Transverse colon (tissue), 4 donors: Measurements from ENCODE around the gene ANXA6. TPM values are rescaled to one million over a fixed set of nuclear protein-coding genes. Genes with fewer than 3 reads are reported as not detected.

Experiments
- DNase-seq: peaks from one replicate; pipeline ENCODE4 v3.0.0-alpha.2; 2019
- H3K27ac ChIP-seq, 4 donors: fragments of 200-600 bp; sonication (generic); 2 replicates each; pipeline ENCODE4 v1.5.1; 2016 to 2018; ENCODE audit warnings: inconsistent platforms in 4 of 4
- H3K27me3 ChIP-seq: fragments of 200-600 bp; sonication (generic); 2 replicates; pipeline ENCODE4 v1.5.1; 2017; ENCODE audit warnings: inconsistent platforms
- H3K36me3 ChIP-seq, 4 donors: fragments of 200-600 bp; sonication (generic); 2 replicates each; pipeline ENCODE4 v1.5.1; 2017 to 2019; ENCODE audit warnings: inconsistent platforms in 4 of 4
- H3K4me1 ChIP-seq, 4 donors: fragments of 200-600 bp; sonication (generic); 2 replicates each; pipeline ENCODE4 v1.5.1; 2017 to 2020; ENCODE audit warnings: inconsistent platforms in 4 of 4
- H3K4me3 ChIP-seq, 4 donors: fragments of 200-600 bp; sonication (generic); 1 replicate in 1 of 4; 2 replicates in 3 of 4; pipeline versions ENCODE4 v1.5.1 to v1.6.1; 2017 to 2019; ENCODE audit warnings: inconsistent platforms in 4 of 4
- H3K9me3 ChIP-seq, 2 donors: fragments of 200-600 bp; sonication (generic); 2 replicates each; pipeline ENCODE4 v1.5.1; 2017 to 2019; ENCODE audit warnings: inconsistent platforms in 2 of 2
- EP300 ChIP-seq: sonication (generic); formaldehyde crosslinking; IDR thresholded peaks from one replicate; pipeline ENCODE4 v1.6.1; 2017; ENCODE audit warnings: antibody characterized with exemption, low read depth
- POLR2A ChIP-seq: fragments of 450-650 bp; IDR thresholded peaks from one replicate; pipeline ENCODE4 v1.6.1; 2016; ENCODE audit warnings: antibody characterized with exemption, mild to moderate bottlenecking, moderate library complexity
- POLR2AphosphoS5 ChIP-seq, 3 donors: sonication (generic); formaldehyde crosslinking; IDR thresholded peaks; one replicate each; pipeline ENCODE4 v1.6.1; 2016; ENCODE audit warnings: antibody characterized with exemption in 3 of 3
- WGBS, 2 donors: methylation state at CpG; one replicate each; pipeline ENCODE4 v1.1.5; 2018; ENCODE audit warnings: low coverage in 1 of 2; 5-methylcytosine and 5-hydroxymethylcytosine counted together
- in situ Hi-C, 4 donors: fragments of 200-750 bp; cut with MboI; loops; one replicate each; pipeline versions ENCODE4 v1.15.0 to v1.15.1; 2017; ENCODE audit warnings: low sequenced_read_pairs in 3 of 4, low pct_ligation_motif_present in 1 of 4, low pct_unique_long_range_greater_than_20kb in 1 of 4
- intact Hi-C: fragments of 100-400 bp; cut with DNase I; formaldehyde crosslinking; loops from one replicate; pipeline ENCODE4 v1.15.1; 2023; ENCODE audit warnings: low total_unique reads
- total RNA-seq, 4 donors: library from RNA; depleted of rRNA; stranded (reverse); fragments of >200 nt; gene quantifications; one replicate each; pipeline ENCODE4 v1.1.0, GENCODE V29; 2016
- TF ChIP-seq, protein P1 (sequence below), 5 experiments: fragments of 200-600 bp in 3 of 5; fragments of 450-650 bp in 2 of 5; sonication (generic) in 3 of 5; IDR thresholded peaks; 1 replicate in 2 of 5; 2 replicates in 3 of 5; pipeline ENCODE4 v1.5.1; 2016 to 2017; ENCODE audit warnings: antibody characterized with exemption in 5 of 5, inconsistent platforms in 3 of 5, mild to moderate bottlenecking in 2 of 5, moderate library complexity in 1 of 5

Gene ANXA6
- total RNA-seq, 4 donors from 2014 or later: 19.1 to 79.0 (median 55.3) TPM

GRCh38 chr5:151058891-151059489 lies 98.6 kb downstream of the ANXA6 start:
- Histone ChIP-seq H3K4me1 (peaks cover 18 to 46% (median 32%) of the 10 kb centered on the region in 4 donors), H3K36me3 (peaks cover 0 to 23% (median 8%) of the 10 kb centered on the region in 4 donors), H3K27me3 (no peaks in the 10 kb centered on the region), H3K27ac (peak overlapping the region; percentile 15 to 41 (median 34)), H3K4me3 (no peak overlapping the region), H3K9me3 (no peaks in the 10 kb centered on the region)
- TF ChIP-seq, protein P1, sequence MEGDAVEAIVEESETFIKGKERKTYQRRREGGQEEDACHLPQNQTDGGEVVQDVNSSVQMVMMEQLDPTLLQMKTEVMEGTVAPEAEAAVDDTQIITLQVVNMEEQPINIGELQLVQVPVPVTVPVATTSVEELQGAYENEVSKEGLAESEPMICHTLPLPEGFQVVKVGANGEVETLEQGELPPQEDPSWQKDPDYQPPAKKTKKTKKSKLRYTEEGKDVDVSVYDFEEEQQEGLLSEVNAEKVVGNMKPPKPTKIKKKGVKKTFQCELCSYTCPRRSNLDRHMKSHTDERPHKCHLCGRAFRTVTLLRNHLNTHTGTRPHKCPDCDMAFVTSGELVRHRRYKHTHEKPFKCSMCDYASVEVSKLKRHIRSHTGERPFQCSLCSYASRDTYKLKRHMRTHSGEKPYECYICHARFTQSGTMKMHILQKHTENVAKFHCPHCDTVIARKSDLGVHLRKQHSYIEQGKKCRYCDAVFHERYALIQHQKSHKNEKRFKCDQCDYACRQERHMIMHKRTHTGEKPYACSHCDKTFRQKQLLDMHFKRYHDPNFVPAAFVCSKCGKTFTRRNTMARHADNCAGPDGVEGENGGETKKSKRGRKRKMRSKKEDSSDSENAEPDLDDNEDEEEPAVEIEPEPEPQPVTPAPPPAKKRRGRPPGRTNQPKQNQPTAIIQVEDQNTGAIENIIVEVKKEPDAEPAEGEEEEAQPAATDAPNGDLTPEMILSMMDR (IDR thresholded peaks at IDR 0.05): no peak
- no peak for TF ChIP-seq POLR2A
- DNase-seq: no peak
- 84 to 100% methylated on average over 1 to 7 of the region's 7 CpGs for WGBS, 2 donors
- in situ Hi-C loops: loop anchor here in 1 of 4 donors (10.0 kb wide), 1 partner anchor 56 kb away; no protein-coding TSS in a partner anchor
- intact Hi-C loops: no loop called here

DNA sequence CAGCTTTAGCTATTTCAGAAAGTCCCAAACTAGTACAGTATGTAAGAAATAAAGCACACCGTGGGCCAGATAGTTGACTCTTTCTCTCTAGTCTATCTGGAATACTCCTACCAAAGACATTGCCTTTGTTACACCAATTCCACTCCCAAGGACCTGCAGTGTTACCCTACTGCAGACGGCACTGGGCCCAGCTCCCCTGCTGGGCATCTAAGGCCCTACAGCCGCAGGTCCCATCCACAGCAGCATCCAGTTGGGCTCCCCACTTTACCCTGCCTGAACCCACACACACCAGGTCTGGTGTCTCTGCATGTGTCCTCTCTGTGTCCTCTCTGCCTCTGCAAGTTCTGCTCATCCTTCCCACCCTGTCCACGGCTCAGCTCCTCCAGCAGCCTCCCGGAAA lies 99.3 kb downstream of the ANXA6 start:
- H3K27me3 ChIP-seq: no peaks in the 10 kb centered on the region
- intact Hi-C loops: no loop called here
- DNase-seq: no peak
- peaks cover 0 to 23% (median 8%) of the 10 kb centered on the region in 4 donors for H3K36me3 ChIP-seq
- no peak overlapping the region for H3K27ac ChIP-seq
- WGBS, 2 donors: 88 to 94% methylated on average over 3 to 5 of the region's 5 CpGs
- in situ Hi-C loops: loop anchor here in 1 of 4 donors (10.0 kb wide), 1 partner anchor 56 kb away; no protein-coding TSS in a partner anchor
- no peak for TF ChIP-seq EP300
- TF ChIP-seq, protein P1 (IDR thresholded peaks at IDR 0.05): peak in 1 of 5 experiments; percentile 4
- H3K4me1 ChIP-seq: peaks cover 13 to 45% (median 26%) of the 10 kb centered on the region in 4 donors
- no peaks in the 10 kb centered on the region for H3K9me3 ChIP-seq
- H3K4me3 ChIP-seq: no peak overlapping the region

- intact Hi-C loops (no loop called here), in situ Hi-C loops (loop anchor here in 1 of 4 donors (10.0 kb wide), 1 partner anchor 58 kb away; no protein-coding TSS in a partner anchor)
- DNase-seq: no peak
- 93 to 95% methylated on average over 3 to 25 of the region's 25 CpGs for WGBS, 2 donors
- Histone ChIP-seq H3K4me3 (no peak overlapping the region), H3K27ac (peak overlapping the region in 2 of 4 donors; percentile 78 to 82), H3K4me1 (peaks cover 14 to 43% (median 19%) of the 10 kb centered on the region in 4 donors), H3K9me3 (no peaks in the 10 kb centered on the region), H3K27me3 (no peaks in the 10 kb centered on the region), H3K36me3 (peaks cover 0 to 16% (median 6%) of the 10 kb centered on the region in 4 donors)
- TF ChIP-seq EP300 (no peak), POLR2A (no peak), POLR2AphosphoS5 (IDR thresholded peaks at IDR 0.05) (no peak)
- TF ChIP-seq, protein P1 (IDR thresholded peaks at IDR 0.05): no peak
Measured at GRCh38 chr5:151056379-151057325, 100.9 kb downstream of the ANXA6 start.

- DNase-seq: no peak
- TF ChIP-seq POLR2A: no peak
- no peak for TF ChIP-seq EP300
- no peak for TF ChIP-seq POLR2AphosphoS5 (IDR thresholded peaks at IDR 0.05)
- TF ChIP-seq, protein P1 (IDR thresholded peaks at IDR 0.05): no peak
- intact Hi-C loops (no loop called here), in situ Hi-C loops (loop anchor here in 1 of 4 donors (10.0 kb wide), 1 partner anchor 59 kb away; no protein-coding TSS in a partner anchor)
- Histone ChIP-seq H3K4me1 (peaks cover 9 to 39% (median 17%) of the 10 kb centered on the region in 4 donors), H3K36me3 (peaks cover 0 to 12% (median 5%) of the 10 kb centered on the region in 4 donors), H3K27me3 (no peaks in the 10 kb centered on the region), H3K9me3 (no peaks in the 10 kb centered on the region), H3K27ac (peak overlapping the region; percentile 21 to 82 (median 71)), H3K4me3 (no peak overlapping the region)
- 88 to 93% methylated on average over 3 to 6 of the region's 6 CpGs for WGBS, 2 donors
Measured at GRCh38 chr5:151055336-151055735, 102.2 kb downstream of the ANXA6 start.
